Stromal cell of bone marrow (primary cell): Measurements from ENCODE around the gene IFNAR1.
A peak's percentile ranks its signal among the peaks of the same experiment; 100 is the strongest.

Source experiments
- DNase-seq: peaks from one replicate; pipeline ENCODE4 v3.0.0-alpha.2; 2012; ENCODE audit warnings: low read depth

Gene IFNAR1

DNA sequence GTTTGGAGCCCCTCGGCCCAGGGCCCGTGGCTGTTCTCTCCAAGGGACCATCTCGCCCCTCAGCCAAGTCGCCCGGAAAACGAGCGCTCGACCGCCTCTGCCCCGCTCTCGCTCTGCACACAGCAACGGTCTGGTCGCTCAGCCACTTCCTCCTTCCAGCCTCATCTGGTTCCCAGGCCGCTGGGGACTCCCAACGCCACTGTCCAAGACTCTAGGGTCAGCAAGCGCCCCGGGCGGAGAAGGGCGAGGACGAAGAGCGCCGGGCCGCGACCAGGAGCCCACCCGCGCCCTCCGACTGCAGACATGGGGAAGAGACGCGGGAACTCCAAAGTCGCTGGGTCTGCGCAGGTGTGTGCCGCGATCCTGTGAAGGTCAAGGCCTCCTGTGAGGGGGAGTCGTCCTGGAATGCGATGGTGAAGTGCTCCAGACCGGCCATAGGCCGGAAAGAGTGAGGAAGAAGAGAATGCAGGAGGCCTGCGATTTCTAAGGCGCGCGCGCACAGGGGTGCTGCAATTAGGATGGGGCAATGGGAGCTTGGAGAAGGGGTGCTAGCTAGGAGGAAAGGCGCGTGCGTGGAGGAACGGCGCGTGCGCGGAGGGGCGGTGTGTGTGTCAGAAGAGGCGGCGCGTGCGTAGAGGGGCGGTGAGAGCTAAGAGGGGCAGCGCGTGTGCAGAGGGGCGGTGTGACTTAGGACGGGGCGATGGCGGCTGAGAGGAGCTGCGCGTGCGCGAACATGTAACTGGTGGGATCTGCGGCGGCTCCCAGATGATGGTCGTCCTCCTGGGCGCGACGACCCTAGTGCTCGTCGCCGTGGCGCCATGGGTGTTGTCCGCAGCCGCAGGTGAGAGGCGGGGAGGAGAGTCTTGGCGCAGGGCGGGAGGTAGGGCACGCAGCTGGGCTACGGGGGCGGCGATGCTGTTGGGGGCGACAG lies at the start of gene IFNAR1:
TSS of gene IFNAR1 (plus strand) at position 680 of the 931 bp plus-strand sequence. CDS start at position 766, 86 bp downstream.
- DNase-seq = peak; percentile 95

DNA sequence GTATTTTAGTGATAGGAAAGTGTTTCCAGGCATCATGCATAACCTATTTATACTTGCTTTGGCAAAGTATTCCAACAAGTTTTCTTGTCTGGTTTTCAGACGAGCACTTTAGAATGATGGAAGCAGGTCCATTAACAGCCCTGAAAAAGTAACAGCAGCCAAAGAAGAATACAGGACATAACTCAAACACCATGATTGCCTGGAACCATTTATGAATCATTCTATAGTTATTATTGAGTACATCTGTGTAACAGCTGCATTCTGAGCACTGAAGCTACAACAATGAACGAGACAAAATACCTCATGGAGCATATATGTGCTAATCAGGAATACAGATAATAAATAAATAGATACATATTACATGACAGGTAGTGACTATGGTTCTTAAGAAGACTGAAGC lies 46.0 kb upstream of the IFNAR1 start:
- no peak for DNase-seq

DNA sequence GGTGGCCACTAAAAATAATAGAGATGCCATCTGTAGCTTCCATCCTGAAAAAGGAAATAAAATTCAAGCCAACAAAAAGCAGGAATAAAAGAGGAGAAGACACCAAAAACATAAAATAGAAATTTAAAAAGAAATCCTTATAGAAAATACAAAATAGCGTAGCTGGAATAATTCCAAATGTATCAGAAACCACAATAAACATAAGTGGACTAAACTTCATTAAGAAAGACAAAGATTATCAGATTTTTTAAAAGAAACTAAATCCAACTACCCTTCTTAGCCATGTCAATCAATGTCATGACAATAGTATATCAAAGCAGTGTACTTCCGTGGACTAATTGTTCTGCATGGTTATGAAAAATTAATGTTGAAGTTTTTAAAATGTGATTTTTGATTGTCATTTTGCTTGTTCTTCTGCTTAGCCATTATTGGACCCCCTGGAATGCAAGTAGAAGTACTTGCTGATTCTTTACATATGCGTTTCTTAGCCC lies 45.4 kb upstream of the IFNAR1 start:
- no peak for DNase-seq

DNA sequence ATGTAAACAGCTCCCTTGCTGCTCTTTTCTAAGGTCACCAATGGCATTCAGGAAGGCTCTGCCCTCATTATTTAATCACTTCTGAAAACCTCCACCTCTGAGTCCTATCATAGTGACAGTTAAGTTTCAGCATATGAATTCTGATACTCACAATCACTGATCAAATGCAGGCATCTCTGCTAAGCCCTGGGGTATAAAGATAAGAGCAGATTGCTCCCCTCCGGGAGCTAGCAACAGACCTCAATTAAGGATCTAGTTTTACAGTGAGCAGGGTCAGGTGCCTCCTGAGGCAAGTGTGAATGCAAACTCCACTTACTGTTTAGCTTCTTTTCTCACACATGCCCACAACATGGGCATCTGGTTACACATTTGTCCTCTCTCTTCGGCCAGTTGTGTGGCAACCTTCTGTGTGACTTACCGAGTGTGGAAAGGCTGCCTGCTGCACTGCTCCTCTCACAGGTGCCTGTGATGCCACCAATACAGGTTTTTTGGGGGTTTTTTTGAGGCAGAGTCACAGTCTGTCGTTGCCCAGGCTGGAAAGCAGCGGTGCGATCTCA lies 43.6 kb upstream of the IFNAR1 start:
- no peak for DNase-seq

DNA sequence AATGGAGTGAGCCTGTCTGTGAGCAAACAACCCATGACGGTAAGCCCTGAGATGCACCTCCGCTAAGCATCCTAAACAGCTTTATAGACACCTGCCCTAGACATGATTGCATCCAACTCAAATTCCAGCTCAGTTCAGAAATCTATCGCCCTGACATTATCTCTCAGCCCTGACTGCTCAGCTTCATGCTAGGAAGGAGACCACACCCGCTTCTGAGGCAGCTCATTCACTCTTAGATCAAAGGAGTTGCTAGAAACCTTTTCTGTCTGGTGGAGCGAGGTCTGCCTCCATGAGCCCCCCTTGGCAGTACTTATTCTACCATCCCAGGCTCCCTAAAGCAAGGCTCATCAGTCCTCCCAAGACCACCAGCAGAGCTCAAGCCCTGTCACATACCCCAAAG lies 41.6 kb upstream of the IFNAR1 start:
- no peak for DNase-seq

DNA sequence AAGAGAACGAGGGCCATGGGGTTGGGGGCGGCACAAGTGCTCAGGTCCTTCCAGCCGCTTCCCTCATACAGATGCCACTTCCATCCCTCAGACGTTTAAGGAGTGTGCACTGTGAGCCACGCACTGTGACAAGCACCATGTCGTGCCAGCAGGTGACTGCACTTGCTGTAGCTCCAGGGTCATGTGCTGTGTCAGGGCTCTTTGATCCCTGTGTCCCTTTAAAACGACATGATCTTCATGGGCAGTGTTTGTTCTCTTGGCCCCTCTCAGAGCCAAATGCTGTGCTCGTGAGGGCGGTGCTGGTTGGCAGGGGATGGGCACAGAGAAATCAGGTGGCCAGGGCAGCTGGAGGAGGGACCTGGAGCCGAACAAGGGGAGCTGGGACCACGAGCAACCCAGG lies 38.7 kb upstream of the IFNAR1 start:
- no peak for DNase-seq

DNA sequence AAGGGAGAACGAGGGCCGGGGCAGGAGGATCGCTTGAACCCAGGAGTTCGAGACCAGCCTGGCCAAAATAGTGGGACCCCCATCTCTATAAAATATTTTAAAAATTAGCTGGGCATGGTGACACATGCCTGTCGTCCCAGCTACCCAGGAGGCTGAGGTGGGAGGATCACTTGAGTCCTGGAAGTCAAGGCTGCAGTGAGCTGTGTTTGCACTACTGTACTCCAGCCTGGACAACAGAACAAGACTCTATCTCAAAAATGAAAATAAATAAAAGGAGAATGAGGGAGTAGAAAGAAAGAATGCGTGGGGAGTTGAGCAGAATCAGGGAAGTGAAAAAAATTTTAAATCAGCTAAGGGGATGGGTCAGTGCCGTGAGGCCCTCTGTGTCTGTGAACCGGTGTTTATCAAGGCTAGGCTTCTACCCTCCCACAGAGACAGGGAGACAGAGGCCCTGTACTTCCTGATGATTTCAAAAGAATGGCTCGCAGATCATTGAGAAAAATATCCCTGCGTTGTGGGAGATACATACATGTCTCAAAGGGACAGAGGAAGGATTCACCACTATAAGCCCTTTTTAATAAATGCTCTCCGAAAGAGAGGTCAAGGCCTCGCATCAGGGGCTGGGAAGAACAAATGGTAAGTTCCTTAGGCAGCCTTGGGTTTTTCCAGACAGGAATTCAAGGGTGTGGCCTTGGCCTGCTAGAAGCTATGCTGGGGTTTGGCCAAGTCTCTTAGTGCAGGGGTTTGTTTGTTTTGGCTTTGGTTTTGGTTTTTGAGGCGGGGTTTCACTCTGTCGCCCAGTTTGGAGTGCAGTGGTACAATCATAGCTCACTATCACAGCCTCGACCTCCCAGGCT lies 37.9 kb upstream of the IFNAR1 start:
- DNase-seq = no peak

DNA sequence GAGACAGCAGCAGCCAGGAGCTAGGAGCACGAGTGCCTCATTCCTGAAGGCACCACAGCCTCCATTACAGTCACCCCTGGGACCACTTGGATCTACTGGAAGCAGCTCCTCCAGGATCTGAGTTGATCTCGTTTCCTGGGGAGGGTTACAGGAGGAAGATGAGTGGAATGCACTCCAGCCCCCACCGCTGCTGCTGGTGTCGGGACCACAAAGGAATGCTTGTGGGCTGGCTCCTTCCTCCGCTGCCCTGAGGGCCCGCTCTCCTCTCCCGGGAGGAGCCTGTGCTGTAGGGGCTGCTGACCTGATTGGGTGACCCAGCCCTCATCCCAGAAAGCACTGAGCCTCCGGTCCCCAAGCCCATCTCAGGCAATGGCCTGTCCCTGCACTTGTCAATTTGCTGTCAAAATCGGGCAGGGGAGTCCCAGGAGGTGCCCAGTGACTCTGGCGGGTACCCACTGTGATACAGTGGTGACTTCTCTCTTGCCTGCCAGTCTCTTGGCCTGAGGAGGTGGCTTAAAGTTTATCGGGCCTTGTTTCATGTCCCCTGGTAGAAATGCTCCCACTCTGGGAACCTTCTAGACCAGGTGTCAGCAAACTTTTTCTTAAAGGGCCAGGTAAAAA lies 35.5 kb upstream of the IFNAR1 start:
- DNase-seq = no peak

DNA sequence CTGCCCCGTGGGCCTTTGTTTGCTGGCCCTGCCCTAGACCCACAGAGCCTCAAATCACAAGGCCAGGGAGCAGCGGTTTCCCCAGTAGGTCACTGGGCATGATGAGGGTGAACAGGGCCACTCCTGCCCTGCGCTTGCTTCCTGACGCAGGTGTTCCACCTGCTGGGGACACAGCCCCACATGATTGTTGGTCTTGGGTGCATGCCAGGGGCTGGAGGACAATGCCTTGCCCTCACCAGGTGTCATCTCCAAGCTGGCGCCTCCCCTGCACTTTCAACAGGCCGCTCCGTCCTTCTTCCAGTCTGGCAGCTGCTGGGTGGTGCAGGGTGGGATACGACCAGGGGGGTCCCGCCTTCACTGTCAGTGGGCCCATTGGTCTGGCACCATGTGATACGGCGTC lies 34.3 kb upstream of the IFNAR1 start:
- DNase-seq = no peak

DNA sequence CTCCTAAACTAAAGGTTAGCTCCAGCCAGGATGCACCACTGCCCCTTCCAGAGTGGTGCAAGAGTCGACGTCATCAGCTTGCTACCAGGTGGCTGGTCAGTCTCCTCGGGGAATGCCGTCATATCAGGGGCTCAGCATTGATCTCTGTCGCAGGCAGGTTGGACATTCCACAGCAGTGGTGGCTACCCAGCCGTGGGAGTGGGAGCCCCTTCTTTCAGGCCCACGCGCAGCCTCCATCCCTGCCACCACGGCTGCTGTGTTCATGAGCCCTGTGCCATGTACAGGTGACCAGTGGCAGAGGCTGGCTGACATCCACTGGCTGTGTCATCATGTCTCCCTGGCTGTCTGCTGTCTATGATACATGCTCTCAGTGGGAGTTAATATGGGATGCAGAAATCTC lies 33.1 kb upstream of the IFNAR1 start:
- no peak for DNase-seq

DNA sequence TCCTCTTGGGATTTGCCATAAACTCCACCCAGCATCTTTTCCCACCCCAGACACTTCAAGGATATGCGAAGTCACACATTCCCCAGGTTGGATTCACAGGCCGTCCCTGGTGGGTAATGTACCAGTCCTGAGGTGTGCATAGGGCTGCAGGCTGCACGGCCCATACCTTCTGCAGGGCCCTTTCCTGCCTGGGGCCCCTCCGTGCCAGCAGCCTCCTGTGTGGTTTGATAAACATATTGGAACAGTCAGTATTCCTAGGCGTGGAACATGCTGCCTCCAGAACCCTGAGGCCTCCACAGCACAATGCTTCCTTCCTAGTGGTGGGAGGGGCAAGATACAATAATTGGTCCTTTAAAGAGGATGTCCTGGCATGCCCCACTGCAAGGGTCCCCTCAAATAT lies 32.0 kb upstream of the IFNAR1 start:
- no peak for DNase-seq

DNA sequence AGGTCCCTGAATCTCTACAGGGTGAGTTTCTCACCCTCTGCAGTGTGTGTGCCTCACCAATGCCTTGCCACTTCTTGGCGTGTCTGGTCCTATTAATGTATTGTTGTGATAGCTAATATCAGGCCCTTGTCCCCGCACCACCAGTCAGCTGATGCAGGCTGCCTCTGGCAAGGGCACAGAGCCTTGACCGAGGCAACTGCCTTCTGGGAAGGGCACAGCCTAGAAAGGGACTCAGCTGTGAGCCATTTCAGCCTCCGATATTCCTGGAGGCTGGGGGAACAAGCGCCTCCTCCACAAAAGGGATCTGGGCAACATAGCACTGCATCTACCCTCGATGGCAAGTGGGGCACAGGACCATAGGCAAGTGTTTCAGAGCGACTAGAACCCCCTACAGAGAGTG lies 31.6 kb upstream of the IFNAR1 start:
- no peak for DNase-seq

DNA sequence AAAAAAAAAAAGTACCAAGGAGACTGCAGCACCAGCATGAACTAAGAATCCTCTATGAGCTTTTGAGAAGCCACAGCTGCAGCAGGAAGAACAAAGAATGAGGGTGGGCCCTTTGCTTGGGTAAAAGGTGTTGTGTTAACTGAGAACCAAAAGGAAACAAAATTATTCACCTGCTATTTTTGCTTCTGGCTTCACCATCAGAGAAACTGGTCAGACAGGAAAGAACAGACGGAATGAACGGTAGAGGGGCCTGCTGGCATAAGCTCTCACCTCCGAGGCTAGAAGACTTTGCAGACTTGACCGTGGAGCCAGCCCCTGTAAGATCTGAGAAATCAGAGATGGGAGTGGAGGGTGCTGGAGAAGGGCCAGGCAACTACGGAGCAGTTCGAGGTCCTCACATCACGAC lies 31.0 kb upstream of the IFNAR1 start:
- no peak for DNase-seq

DNA sequence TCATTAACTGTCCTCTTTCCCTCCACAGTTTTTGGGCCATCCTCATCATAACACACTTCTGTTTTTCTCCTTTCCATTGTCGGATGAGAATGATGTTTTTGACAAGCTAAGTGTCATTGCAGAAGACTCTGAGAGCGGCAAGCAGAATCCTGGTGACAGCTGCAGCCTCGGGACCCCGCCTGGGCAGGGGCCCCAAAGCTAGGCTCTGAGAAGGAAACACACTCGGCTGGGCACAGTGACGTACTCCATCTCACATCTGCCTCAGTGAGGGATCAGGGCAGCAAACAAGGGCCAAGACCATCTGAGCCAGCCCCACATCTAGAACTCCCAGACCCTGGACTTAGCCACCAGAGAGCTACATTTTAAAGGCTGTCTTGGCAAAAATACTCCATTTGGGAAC lies 28.6 kb upstream of the IFNAR1 start:
- DNase-seq = no peak

DNA sequence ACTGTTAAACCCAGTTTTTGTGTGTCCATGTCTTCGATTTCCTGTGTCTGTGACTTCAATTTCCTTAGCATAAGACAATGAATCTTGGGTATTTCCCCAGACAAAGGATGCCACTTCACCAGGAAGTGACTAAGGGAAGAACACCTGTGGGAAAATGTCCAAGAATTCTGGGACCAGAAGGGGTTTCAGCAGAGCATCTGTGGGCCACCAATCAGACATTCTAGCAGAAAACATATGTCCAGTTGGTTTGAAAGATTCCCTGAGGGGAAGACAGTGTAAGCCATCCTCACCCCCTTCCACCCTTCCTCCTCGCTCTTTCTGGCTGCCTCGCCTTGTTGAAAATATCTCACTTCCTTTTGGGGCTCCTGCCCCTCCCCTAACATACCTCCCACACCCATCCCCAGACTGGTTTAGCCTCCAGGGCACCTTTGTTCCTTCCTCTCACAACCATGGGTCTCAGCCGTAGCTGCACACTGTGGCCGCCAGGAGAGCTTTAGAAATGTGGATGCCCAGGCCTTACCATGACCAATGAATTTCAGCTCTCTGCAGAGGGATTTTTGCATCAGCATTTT lies 25.5 kb upstream of the IFNAR1 start:
- DNase-seq = no peak

DNA sequence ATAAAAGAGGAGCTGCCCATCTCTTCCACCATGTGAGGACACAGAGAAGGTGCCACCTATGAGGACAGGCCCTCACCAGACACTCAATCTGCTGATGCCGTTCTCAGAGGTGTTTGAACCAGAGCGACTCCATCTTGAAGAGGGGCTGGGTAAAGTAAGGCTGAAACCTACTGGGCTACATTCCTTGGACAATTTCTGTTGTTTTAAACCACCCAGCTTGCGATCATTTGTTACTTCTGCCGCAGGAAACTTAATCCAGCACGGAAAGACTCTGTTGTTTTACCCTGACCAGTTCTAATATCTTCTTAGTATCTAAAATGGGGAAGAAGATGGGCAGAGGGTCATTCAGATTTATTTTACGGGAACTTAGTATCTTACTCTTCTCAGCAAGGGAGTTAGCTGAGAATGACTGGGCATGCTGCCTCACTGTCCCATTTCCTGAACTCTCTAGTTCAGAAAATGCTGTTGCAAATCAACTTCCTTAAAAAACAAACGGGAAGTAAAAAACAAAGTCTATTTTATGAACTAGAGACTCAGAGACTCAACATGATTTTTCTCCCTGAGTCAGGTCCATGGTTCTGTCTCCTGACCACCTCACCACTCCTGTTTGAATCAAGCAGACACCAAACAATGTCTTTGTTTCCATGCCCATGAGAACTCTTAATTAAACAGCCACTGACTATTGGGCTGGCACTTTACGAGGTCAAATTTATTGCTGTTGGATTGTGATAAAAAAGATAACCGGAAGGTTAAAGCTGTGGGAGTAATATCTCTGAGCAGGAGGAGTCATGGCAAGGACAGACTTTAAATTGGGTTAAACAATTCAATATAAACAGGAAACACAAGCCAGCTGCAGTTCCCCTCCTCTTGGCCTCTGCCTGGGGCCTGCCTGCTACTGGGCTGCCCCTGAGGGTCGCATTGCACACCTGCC lies 23.8 kb upstream of the IFNAR1 start:
- DNase-seq = no peak

DNA sequence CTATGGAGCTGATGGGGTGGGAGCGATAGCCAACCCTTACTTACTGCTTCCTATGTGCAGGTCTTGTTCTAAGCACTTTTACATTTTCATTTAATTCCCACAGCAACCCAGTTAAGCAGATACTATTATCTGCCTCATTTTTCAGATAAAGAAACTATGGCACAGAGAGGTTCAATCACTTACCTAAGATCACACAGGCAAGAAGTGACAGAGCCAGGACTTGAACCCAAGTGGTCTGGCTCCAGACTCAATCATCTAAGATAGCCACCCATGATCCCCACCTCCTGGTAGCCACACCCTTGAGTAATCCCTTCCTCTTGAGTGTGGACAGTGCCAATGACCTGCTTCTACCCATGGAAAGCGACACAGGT lies 23.2 kb upstream of the IFNAR1 start:
- DNase-seq = no peak

DNA sequence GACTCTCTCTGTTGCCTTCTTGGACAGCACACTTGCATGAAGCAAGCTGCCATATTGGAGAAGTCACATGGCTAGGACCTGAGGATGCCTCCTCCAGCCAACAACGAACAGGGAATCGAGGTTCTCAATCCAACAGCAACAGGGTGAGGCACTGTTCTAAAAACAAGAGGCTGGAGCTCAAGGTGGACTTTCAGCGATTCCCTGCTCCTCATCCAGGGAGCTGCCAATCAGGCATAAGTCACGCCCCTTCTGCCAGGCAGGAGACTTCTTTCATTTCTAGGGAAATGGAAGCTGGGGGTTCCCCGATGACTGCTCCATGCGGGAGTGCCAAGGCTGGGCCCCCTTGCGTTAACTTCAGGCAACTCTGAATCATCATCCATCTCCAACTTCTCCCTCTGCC lies 22.7 kb upstream of the IFNAR1 start:
- no peak for DNase-seq

DNA sequence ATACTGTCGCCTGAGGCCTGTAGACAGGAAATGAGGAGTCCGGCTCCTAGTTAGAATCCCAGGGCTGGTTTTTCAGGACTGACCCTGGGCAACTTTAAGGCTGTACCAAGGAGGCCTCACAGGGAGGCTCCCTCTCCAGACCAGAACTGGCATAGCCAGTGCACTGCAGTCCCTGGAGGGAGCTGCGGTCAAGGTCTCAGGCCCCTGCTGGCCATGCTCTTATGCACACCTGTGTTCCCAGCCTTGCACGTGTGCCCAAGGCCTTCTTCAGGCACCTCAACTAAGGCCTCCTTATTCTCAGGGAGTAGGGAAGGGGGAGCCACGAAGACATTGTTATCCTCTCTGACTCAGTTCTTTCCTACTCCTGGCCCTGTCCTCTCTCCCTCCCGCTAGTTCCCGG lies 22.0 kb upstream of the IFNAR1 start:
- DNase-seq = no peak

DNA sequence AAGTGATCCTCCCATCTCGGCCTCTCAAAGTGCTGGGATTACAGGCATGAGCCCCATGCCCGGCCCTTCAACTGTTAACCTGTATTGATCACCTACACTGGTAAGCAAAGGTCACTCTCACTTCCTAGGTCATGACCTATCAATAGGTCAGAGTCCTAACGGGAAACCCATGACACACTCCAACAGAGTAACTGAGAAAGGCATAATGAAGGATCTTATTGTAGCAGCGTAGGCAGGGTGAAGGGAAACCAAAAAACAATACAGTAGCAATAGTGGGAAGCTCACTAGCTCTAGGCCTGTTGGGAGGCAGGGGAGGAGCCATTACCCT lies 19.5 kb upstream of the IFNAR1 start:
- no peak for DNase-seq

DNA sequence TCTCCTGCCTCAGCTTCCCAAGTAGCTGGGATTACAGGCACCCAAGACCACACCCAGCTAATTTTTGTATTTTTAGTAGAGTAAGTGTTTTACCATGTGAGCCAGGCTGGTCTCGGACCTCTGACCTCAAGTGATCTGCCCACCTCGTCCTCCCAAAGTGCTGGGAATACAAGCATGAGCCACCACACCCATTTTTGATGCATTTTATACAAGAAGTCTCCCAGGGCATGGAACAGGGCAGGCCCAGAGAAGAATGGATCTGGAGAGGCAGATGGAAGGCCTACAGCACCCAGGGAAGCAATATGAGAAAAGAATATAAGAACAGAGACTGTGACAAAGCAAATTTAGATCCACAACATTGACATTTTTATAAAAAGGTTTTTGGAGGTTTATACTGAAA lies 18.8 kb upstream of the IFNAR1 start:
- no peak for DNase-seq
